ENCODE data around the gene CCDC127.
"Not testable (repeated sequence)": the region's sequence is repeated elsewhere in the genome, so short reads cannot be mapped to it uniquely, and the experiment has no call there.

The CCDC127 gene

DNA sequence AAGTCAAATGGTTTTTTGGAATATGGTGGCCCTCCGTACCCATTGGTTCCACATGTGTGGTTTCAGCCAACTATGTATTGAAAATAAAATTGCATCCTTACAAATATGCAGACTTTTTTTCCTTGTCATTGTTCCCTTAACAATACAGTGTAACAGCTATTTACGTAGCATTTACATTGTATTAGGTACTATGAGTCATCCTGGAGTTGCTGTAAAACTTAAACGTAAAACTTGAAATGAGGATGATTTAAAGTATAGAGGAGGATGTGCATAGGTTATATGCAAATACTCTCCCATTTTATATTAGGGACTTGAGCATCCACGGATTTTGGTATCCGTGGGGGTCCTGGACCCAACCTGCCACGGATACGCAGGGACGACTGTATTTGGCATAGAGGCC, 16.5 kb upstream of the CCDC127 start:
- no peak for DNase-seq (ENCODE audit: low read depth in 2 of 3, low spot score in 1 of 3)

- DNase-seq (ENCODE audit: low read depth in 2 of 3, low spot score in 1 of 3), result not testable (repeated sequence)
Observed at GRCh38 chr5:233426-233825, 15.5 kb upstream of the CCDC127 start.

GRCh38 chr5:231661-232060, 13.7 kb upstream of the CCDC127 start:
- no peak for DNase-seq (ENCODE audit: low read depth in 2 of 3, low spot score in 1 of 3)

DNA sequence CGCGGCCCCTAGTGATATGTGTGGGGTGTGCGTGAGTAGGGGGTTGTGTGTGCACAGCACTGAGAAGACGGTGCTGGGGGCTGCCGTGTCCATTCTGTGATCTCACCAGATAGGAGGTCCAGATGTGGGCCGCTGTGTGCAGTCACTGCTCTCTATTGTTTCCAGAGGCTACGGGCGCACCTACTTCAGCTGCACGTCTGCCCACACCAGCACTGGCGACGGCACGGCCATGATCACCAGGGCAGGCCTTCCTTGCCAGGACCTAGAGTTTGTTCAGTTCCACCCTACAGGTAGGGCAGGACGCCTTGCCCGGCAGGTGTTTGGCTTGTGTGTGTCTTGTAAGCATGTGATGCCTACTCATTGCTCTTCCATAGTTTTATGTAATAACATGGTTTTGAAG, 12.8 kb upstream of the CCDC127 start:
- DNase-seq (ENCODE audit: low read depth in 2 of 3, low spot score in 1 of 3), result no peak

DNA sequence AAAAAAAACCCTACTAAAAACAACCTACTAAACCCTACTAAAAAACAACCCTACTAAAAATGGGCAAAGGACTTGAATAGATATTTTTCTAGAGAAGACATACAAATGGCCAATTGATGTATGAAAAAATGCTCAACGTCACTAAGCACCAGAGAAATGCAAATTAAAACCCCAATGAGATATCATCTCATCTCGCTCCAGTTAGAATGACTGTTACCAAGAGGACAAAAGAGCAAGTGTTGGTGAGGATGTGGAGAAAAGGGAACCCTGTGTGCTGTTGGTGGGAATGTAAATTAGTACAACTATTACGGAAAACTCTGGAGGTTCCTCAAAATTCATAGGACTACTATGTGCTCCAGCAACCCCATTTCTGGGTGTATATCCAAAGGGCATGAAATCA, 10.9 kb upstream of the CCDC127 start:
- no peak for DNase-seq (ENCODE audit: low read depth in 2 of 3, low spot score in 1 of 3)

GRCh38 chr5:227375-227774, 9.4 kb upstream of the CCDC127 start:
- DNase-seq (ENCODE audit: low read depth in 2 of 3, low spot score in 1 of 3), result not testable (repeated sequence)

GRCh38 chr5:225334-225733, 7.4 kb upstream of the CCDC127 start:
- DNase-seq (ENCODE audit: low read depth in 2 of 3, low spot score in 1 of 3), result no peak

GRCh38 chr5:223791-224190, 5.8 kb upstream of the CCDC127 start:
- no peak for DNase-seq (ENCODE audit: low read depth in 2 of 3, low spot score in 1 of 3)

GRCh38 chr5:222951-223715, 5.2 kb upstream of the CCDC127 start:
- DNase-seq (ENCODE audit: low read depth in 2 of 3, low spot score in 1 of 3), result not testable (repeated sequence)

DNA sequence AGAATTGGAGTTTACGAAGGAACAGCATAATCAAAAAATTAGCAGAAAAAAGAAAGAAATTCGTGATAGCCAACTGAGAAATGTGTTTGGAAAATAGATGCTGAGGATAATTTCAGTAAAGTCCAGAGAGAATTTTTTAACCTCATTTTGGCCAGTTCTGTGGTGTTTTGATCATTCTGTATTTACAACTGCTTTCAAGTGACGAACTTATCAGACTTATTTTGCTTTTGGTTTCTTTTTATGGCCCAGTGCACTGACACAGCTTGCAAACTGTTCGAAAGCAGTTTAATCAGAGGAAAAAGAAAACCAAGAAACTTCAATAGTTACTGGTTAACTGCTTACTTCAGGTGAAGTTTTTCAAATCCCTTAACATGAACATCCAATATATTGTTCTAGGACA, 2.0 kb upstream of the CCDC127 start:
- DNase-seq (ENCODE audit: low read depth in 2 of 3, low spot score in 1 of 3), result no peak

- no peak for DNase-seq (ENCODE audit: low read depth in 2 of 3, low spot score in 1 of 3)
Observed at GRCh38 chr5:219460-219863, 1.5 kb upstream of the CCDC127 start.

- no peak for DNase-seq (ENCODE audit: low read depth in 2 of 3, low spot score in 1 of 3)
Observed at GRCh38 chr5:218457-219291, 721 bp upstream of the CCDC127 start.

DNA sequence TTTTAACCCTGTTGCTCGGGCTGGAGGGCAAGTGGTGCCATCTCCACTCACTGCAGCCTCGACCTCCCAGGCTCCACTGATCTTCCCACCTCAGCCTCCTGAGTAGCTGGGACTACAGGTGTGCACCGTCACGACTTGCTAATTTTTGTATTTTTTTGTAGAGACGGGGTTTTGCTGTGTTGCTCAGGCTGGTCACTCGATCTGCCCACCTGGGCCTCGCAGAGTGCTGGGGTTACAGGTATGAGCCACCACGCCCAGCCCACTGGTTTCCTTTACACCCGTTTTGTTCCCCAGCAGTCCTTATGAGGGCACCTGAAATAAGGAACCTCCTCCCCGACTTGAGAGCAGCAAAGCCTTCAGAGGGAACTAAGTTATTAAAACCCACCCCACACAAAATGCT, 1.9 kb downstream of the CCDC127 start:
- not testable (repeated sequence) for DNase-seq (ENCODE audit: low read depth in 2 of 3, low spot score in 1 of 3)

DNA sequence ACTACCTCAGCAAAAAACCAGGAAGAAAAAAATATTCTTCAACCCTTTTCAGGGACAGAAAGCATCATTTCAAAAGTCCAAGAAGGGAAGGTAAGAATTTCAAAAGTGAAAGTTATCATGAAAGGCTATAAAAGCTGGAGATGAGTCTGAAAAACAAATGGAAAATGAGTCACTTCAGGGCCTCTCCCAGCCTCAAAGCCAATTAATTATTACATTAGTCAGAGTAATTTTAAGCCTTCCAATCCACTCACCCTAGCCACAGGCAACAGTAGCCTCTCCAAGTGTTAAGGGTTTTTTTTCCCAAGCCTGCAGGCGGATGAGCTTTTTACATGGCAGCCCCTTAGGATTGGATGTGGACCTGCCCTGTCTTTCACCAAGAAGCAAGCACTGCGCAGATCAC, 2.7 kb downstream of the CCDC127 start:
- not testable (repeated sequence) for DNase-seq (ENCODE audit: low read depth in 2 of 3, low spot score in 1 of 3)

DNA sequence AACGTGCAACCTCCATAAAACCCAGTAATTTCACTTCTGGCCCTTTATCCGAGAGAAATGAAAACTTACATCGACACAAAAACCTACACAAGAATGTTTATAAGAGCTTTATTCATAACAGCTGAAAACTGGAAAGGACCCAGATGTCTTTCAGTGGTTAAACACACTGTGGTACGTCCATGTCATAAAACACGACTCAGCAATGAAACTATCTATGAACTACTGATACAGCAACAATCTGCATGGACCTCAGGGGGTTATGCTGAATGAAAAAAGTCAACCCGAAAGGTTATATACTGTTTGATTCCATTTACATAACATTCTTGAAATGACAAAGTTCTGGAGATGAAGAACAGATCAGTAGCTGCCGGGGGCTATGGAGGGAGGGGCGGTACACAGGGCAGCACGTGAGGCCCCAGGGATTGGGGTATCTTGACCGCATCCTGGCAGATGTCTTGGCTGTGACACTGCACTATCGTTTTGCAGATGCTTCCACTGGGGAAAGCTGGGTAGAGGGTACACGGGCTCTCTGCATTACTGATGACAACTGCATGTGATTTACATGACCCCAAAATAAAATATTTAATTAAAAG, 4.1 kb downstream of the CCDC127 start:
- no peak for DNase-seq (ENCODE audit: low read depth in 2 of 3, low spot score in 1 of 3)

- no peak for DNase-seq (ENCODE audit: low read depth in 2 of 3, low spot score in 1 of 3)
Observed at GRCh38 chr5:208449-209114, 9.4 kb downstream of the CCDC127 start.

GRCh38 chr5:207599-207998, 10.4 kb downstream of the CCDC127 start:
- DNase-seq (ENCODE audit: low read depth in 2 of 3, low spot score in 1 of 3), result no peak

GRCh38 chr5:206927-207536, 10.9 kb downstream of the CCDC127 start:
- DNase-seq (ENCODE audit: low read depth in 2 of 3, low spot score in 1 of 3), result no peak

GRCh38 chr5:206406-206805, 11.5 kb downstream of the CCDC127 start:
- DNase-seq (ENCODE audit: low read depth in 2 of 3, low spot score in 1 of 3), result no peak

DNA sequence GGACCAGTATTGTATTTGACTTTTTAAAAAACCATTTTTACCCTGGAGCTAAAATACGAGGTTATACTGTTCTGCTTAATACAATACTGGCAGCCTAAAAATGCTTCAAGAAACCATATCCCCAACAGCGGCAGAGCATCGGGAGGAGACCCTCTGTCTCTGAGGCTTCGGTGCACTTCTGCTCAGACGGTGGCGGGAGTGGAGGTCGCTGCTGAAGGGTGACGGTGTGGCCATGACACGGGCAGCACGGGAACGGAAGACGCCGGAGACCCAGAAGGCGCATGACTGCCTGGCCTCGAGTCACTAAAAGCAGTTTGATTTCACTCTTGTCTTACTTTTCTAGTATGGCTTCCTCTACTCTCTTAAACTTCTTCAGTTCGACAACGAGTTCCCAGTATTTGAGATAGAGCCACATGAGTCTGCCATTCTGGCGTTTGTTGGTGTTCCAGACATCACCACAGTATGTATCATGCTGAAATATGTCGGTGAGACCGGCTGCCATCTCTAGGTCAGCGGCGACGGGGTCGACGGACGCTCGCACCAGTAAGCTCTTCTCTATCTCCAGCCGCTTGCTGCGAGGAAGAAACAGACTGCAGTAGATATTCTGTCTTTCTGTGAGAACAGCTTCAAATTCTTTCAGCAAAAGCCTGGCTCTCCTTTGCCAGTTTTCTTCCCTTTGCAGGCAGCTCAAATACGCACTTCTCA, 12.8 kb downstream of the CCDC127 start:
- DNase-seq (ENCODE audit: low read depth in 2 of 3, low spot score in 1 of 3), result no peak
